Measurements from ENCODE around the gene ATP5MG. TPM values are rescaled to one million over a fixed set of nuclear protein-coding genes. Genes with fewer than 3 reads are reported as not detected.

The ATP5MG gene
- total RNA-seq, 4 donors from 2014 or later: 36.4 to 274 (median 152) TPM

DNA sequence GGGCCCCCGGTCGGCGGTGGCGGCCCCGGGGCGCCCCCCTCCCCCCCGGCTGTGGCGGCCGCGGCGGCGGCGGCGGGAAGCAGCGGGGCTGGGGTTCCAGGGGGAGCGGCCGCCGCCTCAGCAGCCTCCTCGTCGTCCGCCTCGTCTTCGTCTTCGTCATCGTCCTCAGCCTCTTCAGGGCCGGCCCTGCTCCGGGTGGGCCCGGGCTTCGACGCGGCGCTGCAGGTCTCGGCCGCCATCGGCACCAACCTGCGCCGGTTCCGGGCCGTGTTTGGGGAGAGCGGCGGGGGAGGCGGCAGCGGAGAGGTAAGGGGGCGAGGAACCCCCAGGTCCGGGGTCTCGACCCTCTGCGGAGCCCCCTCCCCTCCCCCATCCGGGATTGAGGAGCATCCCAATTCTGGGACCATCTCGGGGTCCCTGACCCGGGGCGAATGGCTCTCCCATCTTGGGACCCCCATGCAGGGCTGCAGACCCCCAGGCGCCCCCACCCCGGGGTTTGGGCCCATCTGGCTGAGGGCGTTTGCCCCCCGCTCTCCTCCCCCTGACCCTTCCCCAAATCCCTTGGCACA is 35.3 kb downstream of the ATP5MG start:
- peak in 1 of 2 donors; percentile 52 for DNase-seq
- H3K27me3 ChIP-seq: no peaks in the 10 kb centered on the region
- no peaks in the 10 kb centered on the region for H3K4me1 ChIP-seq
- no peaks in the 10 kb centered on the region for H3K36me3 ChIP-seq
- H3K4me3 ChIP-seq: peak overlapping the region; percentile 72 to 82
- intact Hi-C loops (cut with DNase I; ENCODE audit: low total_unique reads): no loop called here
- TF ChIP-seq, protein P1, sequence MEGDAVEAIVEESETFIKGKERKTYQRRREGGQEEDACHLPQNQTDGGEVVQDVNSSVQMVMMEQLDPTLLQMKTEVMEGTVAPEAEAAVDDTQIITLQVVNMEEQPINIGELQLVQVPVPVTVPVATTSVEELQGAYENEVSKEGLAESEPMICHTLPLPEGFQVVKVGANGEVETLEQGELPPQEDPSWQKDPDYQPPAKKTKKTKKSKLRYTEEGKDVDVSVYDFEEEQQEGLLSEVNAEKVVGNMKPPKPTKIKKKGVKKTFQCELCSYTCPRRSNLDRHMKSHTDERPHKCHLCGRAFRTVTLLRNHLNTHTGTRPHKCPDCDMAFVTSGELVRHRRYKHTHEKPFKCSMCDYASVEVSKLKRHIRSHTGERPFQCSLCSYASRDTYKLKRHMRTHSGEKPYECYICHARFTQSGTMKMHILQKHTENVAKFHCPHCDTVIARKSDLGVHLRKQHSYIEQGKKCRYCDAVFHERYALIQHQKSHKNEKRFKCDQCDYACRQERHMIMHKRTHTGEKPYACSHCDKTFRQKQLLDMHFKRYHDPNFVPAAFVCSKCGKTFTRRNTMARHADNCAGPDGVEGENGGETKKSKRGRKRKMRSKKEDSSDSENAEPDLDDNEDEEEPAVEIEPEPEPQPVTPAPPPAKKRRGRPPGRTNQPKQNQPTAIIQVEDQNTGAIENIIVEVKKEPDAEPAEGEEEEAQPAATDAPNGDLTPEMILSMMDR (IDR thresholded peaks at IDR 0.05): no peak
- no peak for TF ChIP-seq POLR2A (IDR thresholded peaks at IDR 0.05)
- peak overlapping the region; percentile 98 to 99 for H3K27ac ChIP-seq
- no peaks in the 10 kb centered on the region for H3K9me3 ChIP-seq

DNA sequence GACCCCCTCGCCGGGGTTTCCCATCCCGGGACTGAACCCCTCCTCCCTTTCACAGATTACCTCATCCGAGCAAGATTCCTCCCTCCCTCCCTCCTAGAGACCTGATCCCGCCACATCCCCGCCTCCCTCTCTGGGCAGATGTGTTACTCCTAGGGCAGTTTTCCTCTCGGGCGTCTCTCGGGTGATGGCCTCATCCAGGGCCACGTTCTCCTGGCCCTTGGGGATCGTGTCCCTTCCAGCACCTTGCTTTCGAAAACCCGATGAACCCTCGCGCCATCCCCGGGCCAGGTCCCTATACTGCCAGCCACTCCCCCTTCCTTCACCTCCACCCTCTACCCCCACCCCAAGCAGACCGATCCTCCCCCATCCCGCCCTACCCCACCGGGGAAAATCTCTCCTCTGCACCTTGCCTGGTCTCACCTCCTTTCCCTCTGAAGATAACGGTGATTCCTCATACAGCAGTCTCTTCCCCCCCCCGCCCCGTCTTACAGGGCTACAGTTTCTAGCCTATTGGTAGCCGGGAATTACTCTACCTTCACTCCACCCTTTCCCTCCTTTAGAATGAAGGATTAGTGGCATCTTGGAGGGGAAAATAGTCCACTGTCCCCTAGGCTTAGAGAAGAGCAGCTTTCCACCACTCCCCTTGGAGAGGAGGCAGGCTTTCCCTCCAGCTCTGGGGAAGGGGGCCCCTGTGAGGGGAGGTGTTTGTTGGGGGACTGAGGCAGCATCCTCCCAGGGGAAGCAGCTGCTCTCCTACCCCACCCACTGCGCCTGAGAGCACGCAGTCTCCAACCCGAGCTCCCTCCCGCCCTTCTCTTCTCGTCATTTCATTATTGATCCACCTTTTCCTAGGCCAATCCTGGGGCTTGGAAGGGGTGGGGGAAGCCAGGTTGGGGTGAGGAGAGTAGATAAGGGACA is 36.1 kb downstream of the ATP5MG start:
- no peaks in the 10 kb centered on the region for H3K36me3 ChIP-seq
- H3K27ac ChIP-seq: peak overlapping the region; percentile 98 to 99
- intact Hi-C loops (cut with DNase I; ENCODE audit: low total_unique reads): no loop called here
- no peaks in the 10 kb centered on the region for H3K9me3 ChIP-seq
- H3K4me3 ChIP-seq: peak overlapping the region; percentile 72 to 82
- H3K27me3 ChIP-seq: no peaks in the 10 kb centered on the region
- DNase-seq: peak; percentile 22 to 69
- no peaks in the 10 kb centered on the region for H3K4me1 ChIP-seq
- no peak for TF ChIP-seq POLR2A (IDR thresholded peaks at IDR 0.05)
- TF ChIP-seq, protein P1 (IDR thresholded peaks at IDR 0.05): no peak

DNA sequence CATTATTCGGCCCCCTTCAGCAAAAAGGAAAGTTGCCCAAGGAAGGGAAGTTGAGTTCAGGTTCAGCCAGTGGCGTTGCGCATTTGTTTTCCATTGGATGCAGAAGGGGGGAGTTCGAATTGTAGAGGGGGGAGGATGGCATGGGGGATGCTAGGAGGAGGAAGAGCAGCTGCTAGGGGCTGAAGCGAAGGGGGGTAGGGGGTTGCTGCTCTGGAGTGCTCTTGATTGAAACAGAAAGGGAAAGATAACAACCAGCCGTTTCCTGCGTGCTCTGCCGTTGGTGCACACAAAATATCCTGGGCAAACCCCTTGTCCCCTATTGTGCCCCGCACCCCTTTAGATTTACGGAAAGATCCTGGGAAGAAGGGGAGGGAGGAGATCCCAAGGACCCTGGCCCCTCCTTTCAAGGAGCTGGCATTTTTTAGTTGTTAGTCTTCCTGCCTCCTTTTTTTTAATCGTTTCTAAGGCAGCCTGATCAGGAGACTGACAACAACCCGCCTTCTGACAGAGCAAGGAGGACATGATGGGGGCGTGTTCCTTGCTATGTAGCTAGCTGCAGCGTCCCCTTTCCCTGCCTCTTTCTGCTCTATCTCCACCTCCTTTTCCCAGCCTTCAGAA is 37.0 kb downstream of the ATP5MG start:
- H3K27me3 ChIP-seq: no peaks in the 10 kb centered on the region
- intact Hi-C loops (cut with DNase I; ENCODE audit: low total_unique reads): no loop called here
- no peaks in the 10 kb centered on the region for H3K4me1 ChIP-seq
- peak overlapping the region; percentile 72 to 82 for H3K4me3 ChIP-seq
- H3K27ac ChIP-seq: peak overlapping the region; percentile 98 to 99
- H3K36me3 ChIP-seq: no peaks in the 10 kb centered on the region
- H3K9me3 ChIP-seq: no peaks in the 10 kb centered on the region
- TF ChIP-seq POLR2A (IDR thresholded peaks at IDR 0.05): no peak
- TF ChIP-seq, protein P1 (IDR thresholded peaks at IDR 0.05): no peak
- peak; percentile 16 to 35 for DNase-seq

DNA sequence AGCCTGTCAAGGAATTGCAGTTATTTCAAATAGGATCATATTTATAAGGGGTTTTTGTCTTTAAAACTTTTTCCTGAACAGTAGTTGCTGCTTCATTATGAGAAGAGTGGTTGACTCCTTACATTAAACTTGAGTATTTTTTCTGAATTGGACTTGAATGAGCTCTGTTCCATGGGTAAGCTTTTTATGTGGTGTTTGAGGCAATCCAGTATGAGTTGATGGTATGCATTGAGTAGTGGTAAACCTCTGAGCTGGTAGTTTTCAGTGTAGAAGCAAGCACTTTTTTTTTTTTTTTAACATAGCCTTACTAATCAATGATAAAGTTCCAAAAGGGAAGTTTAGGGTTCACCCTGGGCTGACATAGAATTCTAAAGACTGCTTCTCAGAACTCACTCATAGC is 38.2 kb downstream of the ATP5MG start:
- intact Hi-C loops (cut with DNase I; ENCODE audit: low total_unique reads): no loop called here

More for the DNA sequence above, 38.2 kb downstream of the ATP5MG start:
- Histone ChIP-seq H3K4me3 (no peak overlapping the region), H3K36me3 (no peaks in the 10 kb centered on the region), H3K27me3 (no peaks in the 10 kb centered on the region), H3K27ac (no peak overlapping the region), H3K9me3 (no peaks in the 10 kb centered on the region), H3K4me1 (no peaks in the 10 kb centered on the region)
- TF ChIP-seq, protein P1 (IDR thresholded peaks at IDR 0.05): no peak
- TF ChIP-seq POLR2A (IDR thresholded peaks at IDR 0.05): no peak
- DNase-seq: no peak

All from uterus (tissue), 4 donors.